ENCODE results near the gene CSMD2. TPM values are rescaled to one million over a fixed set of nuclear protein-coding genes. Genes with fewer than 3 reads are reported as not detected.
"Not testable (repeated sequence)": the region's sequence is repeated elsewhere in the genome, so short reads cannot be mapped to it uniquely, and the experiment has no call there.

The CSMD2 gene
- polyA plus RNA-seq, 12 donors: 0.51 to 3.3 (median 0.85) TPM; not detected in 2

DNA sequence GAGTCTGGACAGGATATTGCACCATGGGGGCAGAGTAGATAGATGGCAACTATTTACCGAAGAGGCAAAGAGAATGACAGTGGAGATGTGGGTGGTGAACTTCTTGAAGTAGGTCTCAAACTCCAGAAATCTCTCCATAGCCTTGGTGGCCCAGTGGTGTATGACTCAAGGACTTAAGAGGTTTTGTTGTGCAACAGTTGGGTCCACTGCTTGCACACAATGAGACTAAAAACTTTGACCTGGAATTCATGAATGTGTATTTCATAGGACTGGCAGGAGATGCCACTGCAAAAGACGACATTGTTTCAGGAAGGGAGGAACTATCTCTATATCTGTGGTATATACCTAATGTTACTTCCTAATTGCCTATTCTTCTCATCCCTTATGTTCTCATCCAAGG, 616.7 kb downstream of the CSMD2 start:
- DNase-seq: no peak

DNA sequence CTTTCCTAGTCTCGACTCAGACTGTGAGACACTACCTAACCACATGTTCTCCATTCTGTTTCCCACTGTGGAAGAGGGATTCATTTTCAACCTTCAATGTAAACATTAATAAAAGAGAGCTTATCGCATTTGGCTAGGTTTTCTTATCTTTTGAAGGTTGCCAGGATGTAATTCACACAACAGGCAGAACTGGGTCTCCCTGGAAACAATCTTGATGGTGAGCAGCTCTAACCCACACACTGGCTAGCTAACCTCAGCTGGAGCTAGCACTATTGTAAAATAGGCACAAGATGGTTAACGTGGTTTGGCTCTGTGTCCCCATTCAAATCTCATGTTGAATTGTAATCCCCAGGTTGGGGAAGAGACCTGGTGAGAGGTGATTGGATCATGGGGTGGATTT, 617.5 kb downstream of the CSMD2 start:
- no peak for DNase-seq

GRCh38 chr1:33541966-33542365, 623.1 kb downstream of the CSMD2 start:
- DNase-seq: no peak

DNA sequence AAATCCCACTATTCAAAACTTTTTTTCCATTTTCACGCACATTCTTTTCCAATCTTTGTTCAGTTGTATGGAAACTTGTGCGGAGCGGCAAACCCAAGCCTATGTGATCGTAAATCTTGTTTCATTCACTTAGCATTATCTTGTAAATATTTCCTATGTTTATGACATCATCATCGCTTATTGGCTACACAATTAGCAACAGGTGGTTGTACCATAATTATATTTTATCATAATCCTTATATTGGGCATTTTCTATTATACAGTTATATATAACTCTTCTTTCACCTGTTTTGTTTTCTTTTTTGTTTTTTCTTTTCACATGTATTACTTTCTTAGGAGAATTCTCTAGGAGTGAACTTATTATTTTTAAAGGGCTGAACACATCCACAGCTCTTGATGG, 627.1 kb downstream of the CSMD2 start:
- no peak for DNase-seq

DNA sequence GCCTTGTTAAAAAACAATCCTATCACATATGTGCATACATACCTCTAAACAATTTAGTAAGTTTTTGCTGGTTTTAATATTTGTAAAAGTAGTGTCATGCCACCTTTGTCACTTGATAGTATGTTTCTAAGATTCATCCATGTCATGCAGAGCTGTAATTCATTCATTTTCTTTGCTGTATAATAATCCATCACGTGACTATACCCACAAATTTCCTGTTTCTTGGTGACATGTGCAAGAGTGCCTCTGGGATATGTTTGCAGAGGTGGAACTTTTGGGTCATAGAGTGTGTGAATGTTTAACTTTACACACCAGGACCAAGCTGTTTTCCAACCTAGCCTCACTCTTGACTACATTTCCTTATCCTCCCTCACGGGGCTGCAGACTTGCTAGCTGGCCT, 629.7 kb downstream of the CSMD2 start:
- no peak for DNase-seq

DNA sequence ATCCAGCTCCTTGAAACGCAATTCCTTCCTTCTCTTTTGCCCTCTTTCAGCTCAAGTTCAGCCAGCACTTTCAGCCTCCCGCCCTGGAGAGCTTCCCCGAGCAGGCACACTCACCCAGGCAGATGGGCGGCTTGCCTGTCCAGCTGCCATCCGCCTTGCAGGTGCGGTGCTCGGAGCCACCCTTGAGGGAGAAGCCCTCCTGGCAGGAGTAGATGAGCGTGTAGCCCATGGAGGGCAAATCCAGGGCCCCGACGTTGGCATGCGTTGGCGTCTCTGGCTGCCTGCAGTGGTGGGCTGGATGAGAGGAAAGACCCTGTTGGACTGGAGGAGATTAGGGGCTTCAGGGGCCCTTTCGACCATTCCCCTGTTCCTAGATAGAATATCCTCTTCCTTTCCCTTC, 632.1 kb downstream of the CSMD2 start:
- no peak for DNase-seq

DNA sequence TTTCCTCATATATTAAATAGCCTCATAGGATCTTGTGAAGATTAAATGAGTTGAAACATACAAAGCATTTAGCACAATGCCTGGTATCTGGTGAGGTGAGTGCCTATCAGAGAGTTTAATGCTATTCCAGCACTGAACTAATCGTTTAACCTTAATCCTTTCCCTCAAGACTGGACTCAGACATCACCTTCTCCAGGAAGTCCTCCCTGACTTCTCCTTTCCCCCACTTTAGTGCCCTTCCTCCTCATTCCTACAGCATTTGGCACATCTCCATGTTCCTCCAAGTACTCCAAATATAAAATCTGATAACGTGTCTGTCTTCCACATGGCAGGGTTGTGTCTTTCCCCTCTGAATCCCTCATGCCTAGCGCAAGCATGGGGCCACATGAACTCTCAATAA, 632.8 kb downstream of the CSMD2 start:
- no peak for DNase-seq

DNA sequence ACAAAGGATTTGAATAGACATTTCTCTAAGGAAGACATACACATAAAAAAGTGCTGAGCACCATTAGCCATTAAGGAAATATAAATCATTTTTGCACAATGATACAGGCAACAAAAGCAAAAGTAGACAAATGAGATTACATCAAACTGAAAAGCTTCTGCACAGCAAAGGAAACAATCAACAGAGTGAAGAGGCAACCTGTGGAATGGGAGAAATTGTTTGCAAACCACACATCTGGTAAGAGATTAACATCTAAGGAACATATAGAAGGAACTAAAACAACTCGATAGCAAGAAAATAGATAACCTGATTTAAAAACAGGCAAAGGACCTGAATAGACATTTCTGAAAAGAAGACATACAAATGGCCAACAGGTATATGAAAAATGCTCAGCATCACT, 635.1 kb downstream of the CSMD2 start:
- DNase-seq: no peak

GRCh38 chr1:33527934-33528333, 637.1 kb downstream of the CSMD2 start:
- DNase-seq: no peak

GRCh38 chr1:33524586-33524985, 640.4 kb downstream of the CSMD2 start:
- DNase-seq: no peak

- DNase-seq: no peak
Measured at GRCh38 chr1:33519240-33519884, 645.7 kb downstream of the CSMD2 start.

GRCh38 chr1:33517596-33518250, 647.3 kb downstream of the CSMD2 start:
- DNase-seq: no peak

- DNase-seq: no peak
Measured at GRCh38 chr1:33516891-33517567, 648.0 kb downstream of the CSMD2 start.

DNA sequence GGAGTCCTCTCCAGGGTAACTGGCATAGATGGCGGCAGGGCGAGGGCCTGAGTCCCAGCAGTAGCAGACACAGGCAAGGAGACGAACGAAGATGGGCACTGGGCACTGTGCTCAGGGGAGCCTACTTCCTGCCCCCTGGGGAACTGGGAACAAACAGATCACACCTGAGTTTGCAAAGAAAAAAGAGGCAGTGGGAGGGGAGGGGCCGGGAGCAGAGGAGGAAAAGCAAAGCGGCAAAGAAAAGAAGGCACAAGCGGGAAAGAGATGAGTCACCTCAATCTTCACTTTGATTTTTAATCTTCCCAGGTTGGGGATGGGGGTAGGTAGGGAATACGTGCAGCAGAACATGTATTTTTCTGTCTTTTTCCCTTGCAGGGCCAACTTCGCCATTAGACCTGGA, 648.6 kb downstream of the CSMD2 start:
- DNase-seq: no peak

DNA sequence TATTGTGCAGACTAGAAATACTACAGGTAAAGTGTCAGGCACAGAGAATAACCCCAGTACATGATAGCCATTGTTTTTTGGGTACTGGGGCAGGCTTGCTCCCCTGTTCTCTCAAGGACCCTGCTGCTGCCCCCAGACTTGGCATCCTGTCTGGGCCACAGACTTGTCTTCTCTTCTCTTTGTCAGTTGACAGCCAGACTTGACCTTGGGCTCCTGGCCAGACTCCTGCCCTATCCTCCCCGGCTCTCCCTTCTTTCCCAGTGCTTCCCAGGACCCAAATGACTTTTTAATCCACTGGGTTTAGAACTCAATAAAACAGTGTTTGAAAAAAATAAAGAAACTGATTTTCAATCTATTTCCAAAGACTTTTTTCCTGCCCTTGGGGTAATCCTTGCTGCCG, 649.4 kb downstream of the CSMD2 start:
- no peak for DNase-seq

DNA sequence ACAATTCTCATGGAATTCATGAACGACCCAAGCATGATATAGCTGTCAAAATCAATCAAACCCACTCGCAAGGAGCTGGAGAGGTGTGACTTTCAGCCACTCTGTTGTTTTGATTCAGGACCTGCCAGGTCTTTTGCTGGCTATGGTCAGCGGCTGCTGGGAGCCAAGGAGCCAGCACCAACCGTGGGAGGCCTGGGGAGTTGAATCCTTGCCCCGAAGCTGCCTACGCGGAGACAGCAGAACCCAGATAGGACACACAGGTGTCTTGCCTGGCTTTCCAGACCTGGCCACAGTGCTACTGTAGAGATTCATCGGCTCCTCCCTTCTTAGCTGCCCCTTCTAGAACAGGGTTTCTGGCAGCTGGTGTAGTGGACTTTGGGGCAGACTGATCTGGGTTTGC, 649.9 kb downstream of the CSMD2 start:
- DNase-seq: no peak

DNA sequence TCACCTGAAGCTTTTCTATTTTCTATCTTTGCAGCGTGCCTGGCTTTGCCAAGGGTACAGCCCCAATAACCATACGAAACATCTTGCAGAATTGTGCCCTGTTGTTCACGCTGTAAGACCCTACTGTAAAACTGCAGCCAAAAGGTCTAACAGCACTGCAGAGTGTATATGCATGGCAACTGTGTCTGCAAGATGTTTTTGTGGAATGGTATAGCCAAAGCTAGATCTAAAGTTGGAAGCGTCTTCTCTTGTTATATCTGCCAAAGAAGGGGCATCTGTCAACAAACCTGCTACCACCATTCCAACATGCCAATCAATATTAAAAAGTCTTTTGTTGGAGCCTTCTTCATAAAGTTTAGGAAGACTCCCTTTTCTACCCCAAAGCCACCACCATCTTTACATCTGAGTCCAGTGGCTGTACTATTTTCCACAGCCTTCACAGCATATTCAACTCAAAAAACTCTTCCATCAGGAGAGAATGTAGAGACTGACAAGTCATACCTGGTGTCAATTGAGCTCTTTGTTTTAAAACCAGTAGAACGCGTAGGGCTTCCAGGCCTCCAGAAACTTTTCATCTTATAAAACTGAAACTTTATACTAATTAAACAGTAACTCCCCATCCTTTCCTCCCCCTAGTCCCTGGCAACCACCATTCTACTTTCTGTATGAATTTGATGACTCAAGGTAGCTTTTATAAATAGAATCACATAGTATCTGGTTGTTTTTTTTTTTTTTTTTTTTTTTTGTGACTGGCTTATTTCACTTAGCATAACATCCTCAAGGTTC, 652.6 kb downstream of the CSMD2 start:
- DNase-seq: no peak

DNA sequence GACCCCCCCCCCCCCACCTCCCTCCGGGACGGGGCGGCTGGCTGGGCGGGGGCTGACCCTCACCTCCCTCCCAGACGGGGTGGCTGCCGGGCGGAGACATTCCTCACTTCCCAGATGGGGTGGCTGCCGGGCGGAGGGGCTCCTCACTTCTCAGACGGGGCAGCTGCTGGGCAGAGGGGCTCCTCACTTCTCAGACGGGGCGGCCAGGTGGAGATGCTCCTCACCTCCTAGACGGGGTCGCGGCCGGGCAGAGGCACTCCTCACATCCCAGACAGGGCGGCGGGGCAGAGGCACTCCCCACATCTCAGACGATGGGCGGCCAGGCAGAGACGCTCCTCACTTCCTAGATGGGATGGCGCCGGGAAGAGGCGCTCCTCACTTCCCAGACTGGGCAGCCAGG, 655.8 kb downstream of the CSMD2 start:
- not testable (repeated sequence) for DNase-seq

GRCh38 chr1:33508151-33508550, 656.9 kb downstream of the CSMD2 start:
- DNase-seq: no peak

GRCh38 chr1:33507661-33508060, 657.4 kb downstream of the CSMD2 start:
- no peak for DNase-seq

DNA sequence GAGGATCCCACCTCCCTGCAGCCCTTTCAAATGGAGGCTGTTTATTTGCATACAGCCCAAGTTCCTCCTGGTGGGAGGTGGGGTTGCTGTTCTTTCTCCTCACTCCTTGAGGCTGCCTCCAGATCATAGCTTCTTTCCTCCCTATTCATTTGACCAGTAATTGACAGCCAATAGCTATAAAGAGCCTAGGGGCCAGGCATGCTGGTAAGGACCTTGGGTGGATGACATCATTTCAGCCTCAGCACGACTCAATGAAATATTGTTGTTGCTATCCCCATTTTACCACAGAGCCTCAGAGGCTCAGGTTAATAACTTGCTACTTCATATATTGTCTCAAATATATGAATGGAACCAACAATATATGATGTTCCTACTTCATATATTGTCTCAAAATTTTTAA, 661.5 kb downstream of the CSMD2 start:
- no peak for DNase-seq

DNA sequence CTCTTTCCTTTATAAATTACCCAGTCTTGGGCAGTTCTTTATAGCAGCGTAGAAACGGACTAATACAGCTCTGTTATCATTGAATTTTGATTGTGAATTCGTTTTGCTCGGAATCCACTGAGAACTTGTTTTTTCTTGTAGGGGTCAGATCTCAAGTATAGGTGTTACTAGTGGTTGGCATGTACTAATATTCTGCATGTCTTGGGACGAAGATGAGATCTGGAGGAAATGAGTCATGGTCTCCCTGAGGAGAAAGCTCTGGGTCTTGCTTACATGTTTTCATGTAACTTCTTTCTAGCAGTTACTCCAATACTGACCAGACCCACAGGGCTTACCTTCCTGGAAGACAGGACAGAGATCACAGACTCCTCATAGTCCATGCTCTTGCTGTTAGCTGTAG, 662.3 kb downstream of the CSMD2 start:
- no peak for DNase-seq

- DNase-seq: no peak
Measured at GRCh38 chr1:33501774-33502173, 663.3 kb downstream of the CSMD2 start.
